ENCODE results near the gene RAB17.
A peak's percentile ranks its signal among the peaks of the same experiment; 100 is the strongest.

Gene RAB17

GRCh38 chr2:237590272-237591140, at the start of gene RAB17:
TSS of gene RAB17 (minus strand) at chr2:237590734. CDS start at chr2:237586154, 4,580 bp downstream.
- DNase-seq: peak in 1 of 2 donors; percentile 10

DNA sequence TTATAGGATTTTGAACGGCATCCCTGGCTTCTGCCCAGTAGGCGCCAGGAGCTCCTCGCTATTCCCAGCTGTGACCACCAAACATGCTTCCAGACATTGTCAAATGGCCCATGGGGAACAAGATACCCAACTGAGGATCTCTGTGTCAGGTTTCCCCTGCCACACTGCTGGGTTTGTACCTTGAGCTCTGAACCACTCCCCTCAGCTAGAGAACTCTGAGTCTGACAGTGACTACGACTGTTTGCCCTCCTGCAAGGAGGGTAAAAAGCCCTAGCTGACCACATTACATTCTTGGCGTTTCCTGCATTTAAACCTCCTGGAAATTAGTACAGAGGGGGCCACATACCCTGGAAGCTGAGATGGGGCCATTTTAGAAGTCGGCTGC, 49.3 kb upstream of the RAB17 start:
- DNase-seq: no peak

- no peak for DNase-seq
Observed at GRCh38 chr2:237639052-237639835, 48.7 kb upstream of the RAB17 start.

DNA sequence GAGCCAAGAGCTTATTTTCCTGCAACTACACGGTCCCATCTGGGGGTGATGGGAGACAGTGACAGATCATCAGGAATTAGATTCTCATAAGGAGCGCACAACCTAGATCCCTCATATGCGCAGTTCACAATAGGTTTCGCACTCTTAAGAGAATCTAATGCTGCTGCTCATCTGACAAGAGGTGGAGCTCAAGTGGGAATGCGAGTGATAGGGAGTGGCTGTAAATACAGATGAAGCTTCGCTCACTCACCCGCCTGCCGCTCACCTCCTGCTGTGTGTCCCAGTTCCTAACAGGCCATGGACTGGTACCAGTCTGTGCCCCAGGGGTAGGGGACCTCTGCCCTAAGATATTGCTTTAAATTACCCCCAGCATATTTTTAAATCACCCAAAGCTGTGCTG, 47.6 kb upstream of the RAB17 start:
- DNase-seq: no peak

- no peak for DNase-seq
Observed at GRCh38 chr2:237637429-237638135, 47.0 kb upstream of the RAB17 start.

DNA sequence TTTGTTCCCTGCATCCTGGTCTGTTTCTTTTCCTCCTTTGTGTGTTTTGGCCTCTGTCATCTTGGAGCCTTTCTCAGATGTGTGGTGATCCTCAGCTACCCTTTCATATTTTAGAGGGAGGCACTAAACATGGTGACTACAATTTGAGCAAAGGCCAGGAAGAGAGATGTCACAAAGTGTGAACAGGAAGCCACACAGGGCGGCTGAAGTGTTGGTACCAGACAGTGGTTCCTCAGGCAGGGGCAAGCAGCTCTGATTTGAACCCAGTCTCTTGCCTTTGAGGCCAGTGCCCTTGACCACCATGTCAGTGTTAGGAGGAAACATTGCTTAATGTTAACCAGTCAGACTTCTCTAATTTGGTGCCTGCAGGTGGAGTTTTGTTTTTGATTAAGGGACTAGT, 46.0 kb upstream of the RAB17 start:
- DNase-seq: no peak

DNA sequence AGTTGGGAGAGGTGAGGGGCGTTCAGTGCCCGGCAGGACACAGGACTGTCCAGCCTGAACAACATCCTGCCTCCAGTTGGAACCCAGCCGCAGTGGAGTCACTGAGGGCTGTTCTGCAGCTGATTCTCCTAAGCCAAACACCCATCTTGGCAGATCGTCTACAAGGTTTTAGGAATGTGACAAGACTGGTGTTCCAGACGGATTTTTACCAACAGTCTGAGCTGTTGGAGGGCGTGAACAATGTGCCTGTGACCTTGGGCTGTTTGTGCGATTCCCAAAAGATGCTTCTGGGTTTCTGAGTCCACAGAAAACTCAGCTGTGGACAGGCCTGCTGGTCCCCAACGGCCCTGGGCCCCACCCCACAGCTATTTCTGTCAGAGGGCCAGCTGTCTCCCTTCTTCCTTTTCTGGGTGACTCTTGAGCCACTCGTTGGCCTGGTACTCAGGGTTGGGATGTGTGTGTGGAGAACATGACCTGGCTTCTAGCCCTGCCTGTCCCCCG, 42.6 kb upstream of the RAB17 start:
- DNase-seq: no peak

DNA sequence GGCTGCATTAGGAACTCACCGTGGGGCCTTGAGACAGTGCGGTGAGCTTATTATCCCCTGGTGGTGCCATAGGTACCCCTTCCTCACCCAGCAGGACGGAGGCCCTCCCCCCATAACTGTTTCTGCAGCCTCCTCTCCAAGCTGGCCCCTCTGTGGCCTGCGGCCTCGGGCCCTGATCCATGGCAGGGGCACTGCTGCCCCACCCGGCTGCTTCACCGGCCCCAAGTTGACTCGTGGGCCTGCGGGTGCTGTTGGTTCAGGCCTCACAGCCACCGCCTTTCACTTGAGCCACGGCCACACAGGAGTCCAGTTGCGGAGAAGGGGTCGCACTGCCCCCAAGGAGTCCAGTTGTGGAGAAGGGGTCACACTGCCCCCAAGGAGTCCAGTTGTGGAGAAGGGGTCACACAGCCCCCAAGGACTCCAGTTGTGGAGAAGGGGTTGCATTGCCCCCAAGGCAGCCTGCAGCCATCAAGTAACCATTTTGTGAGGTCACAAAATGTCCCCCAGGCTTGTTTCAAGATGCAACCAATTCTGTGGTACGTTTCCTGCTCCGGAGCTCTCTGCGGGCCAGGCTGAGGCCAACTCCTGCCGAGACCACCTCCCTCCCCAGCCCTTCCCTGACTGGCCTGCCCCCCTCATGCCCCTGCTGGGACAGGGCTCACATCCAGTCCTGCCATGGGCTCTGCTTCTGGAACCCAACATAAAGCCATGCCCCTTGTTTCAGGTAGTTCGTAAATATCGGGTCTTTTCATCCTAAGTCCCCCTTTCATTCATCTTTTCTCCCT, 41.5 kb upstream of the RAB17 start:
- no peak for DNase-seq

DNA sequence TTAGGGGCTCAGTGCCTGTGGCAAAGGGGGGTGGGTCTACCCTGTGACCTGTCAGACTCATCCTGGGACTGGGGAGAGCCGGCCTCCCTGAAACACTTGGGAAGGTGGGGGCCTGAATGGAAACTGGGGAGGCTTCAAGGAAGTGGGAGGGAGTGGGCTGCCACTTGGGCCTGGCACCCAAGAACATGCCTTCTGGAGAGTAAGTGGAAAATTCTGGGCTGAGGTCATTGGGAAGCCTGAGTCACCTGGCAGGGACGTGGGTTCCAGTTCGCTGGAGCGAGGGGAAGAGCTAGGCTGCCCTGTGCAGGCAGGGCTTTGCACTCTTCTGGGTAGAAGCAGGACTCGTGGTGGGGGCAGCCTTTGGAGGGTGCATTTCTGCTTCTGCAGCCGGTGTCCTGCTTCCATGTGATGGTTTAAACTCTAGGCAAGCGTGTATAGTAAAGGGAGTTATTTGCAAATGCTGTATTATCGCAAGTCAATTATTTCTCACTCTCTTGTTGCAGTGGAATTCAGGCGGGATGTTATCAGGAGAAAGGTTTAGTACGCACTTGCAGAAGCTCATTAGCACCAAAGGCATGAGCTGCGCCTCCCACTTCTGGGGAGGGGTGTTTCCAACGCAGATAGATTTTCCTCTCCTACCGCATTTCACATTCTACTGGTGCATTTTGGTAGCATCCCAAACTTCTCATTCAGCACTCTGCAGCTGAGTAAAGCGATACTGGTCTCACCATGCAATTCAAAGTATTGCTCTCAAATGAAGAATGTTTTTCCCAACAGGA, 40.7 kb upstream of the RAB17 start:
- DNase-seq: no peak

GRCh38 chr2:237630216-237631000, 39.9 kb upstream of the RAB17 start:
- DNase-seq: no peak

- DNase-seq: no peak
Observed at GRCh38 chr2:237629739-237630138, 39.2 kb upstream of the RAB17 start.

DNA sequence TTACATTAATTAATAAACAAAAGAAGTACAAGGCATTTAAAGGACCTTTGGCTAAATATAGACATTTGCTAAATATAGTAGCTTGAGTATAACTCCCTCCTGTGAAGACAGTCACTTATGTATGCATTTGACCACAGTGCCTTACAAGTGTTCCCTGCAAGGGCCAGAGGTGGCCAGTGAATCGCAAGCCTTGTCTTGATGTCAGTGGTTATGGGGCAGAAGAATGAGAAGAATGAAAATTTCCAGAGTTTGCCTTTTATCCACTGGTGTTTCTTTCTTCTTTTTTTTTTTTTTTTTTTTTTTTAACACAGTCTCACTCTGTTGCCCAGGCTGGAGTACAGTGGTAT, 38.6 kb upstream of the RAB17 start:
- no peak for DNase-seq

GRCh38 chr2:237628247-237629187, 38.0 kb upstream of the RAB17 start:
- DNase-seq: no peak

- DNase-seq: peak in 1 of 2 donors; percentile 41
Observed at GRCh38 chr2:237627441-237628246, 37.1 kb upstream of the RAB17 start, which contains the start of gene LRRFIP1. TSS of gene LRRFIP1 (plus strand) at chr2:237627587. CDS start at chr2:237627645, 58 bp downstream.

GRCh38 chr2:237626813-237627440, 36.4 kb upstream of the RAB17 start:
- DNase-seq: no peak

DNA sequence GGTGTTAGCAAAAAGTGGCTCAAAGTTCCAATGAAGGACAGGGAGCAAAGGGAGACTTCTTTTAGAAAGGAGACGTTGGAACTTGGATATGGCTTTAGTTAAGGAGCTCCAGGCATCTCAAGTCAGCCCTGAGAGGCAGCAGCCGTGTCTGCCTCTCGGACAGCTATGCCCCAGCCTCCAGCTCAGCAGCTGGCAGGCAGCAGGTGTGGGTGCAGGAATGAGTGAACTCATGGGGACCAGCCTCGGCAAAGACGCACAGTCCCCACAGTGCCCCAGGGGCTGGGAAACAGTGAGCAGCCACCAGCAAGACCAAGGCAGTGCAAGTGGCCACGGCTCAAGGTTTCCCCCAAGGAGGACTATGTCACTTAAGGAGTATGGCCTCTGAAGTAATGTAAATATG, 35.2 kb upstream of the RAB17 start:
- no peak for DNase-seq

GRCh38 chr2:237625216-237625705, 34.7 kb upstream of the RAB17 start:
- DNase-seq: no peak

DNA sequence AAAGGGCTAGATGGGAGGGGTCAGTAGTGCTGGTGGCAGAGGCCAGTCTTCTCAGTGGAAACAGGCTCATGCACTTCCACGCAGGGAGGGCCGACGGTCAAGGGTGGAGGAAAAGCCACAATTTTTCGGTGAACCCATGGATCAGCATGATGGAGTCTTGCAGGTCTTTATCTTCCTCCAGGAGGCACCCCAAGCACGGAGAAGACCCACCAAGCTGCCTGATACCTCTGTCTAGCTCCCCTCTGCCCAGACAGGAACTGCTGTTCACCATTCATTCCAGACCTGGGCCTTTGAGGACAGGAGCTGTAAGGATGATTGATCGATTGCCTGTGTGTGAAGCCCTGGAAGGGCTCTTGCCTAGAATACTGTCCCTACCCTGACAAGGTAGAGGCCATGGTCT, 34.0 kb upstream of the RAB17 start:
- DNase-seq: no peak

Data from stimulated activated CD4-positive, alpha-beta T cell treated with anti-CD3 and anti-CD28 coated beads, Interleukin-2, amount 100 ng/mL, for 24 hours (primary cell).